Activated naive CD8-positive, alpha-beta T cell treated with anti-CD3 and anti-CD28 coated beads, Interleukin-2, amount 50 U/mL, for 24 hours (primary cell): ENCODE data around the gene TMEM72.
A peak's percentile ranks its signal among the peaks of the same experiment; 100 is the strongest.

ENCODE experiments used
- ATAC-seq: fragments of 150-1000 bp; cut with Tn5 transposase; one replicate; pipeline ENCODE4 v1.10.0; 2021
- DNase-seq: peaks from one replicate; pipeline ENCODE4 v3.0.0; 2021
- H3K27ac Mint-ChIP-seq: one replicate; pipeline ENCODE4 v1.8.0; 2021; ENCODE audit warnings: mild to moderate bottlenecking, mixed read lengths
- H3K27me3 Mint-ChIP-seq: one replicate; pipeline ENCODE4 v1.8.0; 2021; ENCODE audit warnings: mixed read lengths
- H3K36me3 Mint-ChIP-seq: one replicate; pipeline ENCODE4 v1.8.0; 2021; ENCODE audit warnings: low read depth, mixed read lengths
- H3K4me1 Mint-ChIP-seq: one replicate; pipeline ENCODE4 v1.8.0; 2021; ENCODE audit warnings: mixed read lengths
- H3K4me3 Mint-ChIP-seq: one replicate; pipeline ENCODE4 v1.8.0; 2021; ENCODE audit warnings: mild to moderate bottlenecking, moderate library complexity, mixed read lengths
- H3K9me3 Mint-ChIP-seq: one replicate; pipeline ENCODE4 v1.8.0; 2021; ENCODE audit warnings: mixed read lengths

Gene TMEM72

GRCh38 chr10:44931621-44932516, 20.7 kb downstream of the TMEM72 start:
- Mint-ChIP-seq H3K27ac (no peak overlapping the region), H3K27me3 (peaks cover 2% of the 10 kb centered on the region), H3K4me3 (no peak overlapping the region), H3K36me3 (no peaks in the 10 kb centered on the region), H3K4me1 (peaks cover 6% of the 10 kb centered on the region), H3K9me3 (no peaks in the 10 kb centered on the region)
- DNase-seq (no peak), ATAC-seq (no peak)

GRCh38 chr10:44932517-44933450, 21.6 kb downstream of the TMEM72 start:
- ATAC-seq: peak; percentile 89
- Mint-ChIP-seq H3K9me3 (no peaks in the 10 kb centered on the region), H3K4me1 (peaks cover 6% of the 10 kb centered on the region), H3K36me3 (no peaks in the 10 kb centered on the region), H3K27me3 (peaks cover 2% of the 10 kb centered on the region), H3K27ac (no peak overlapping the region), H3K4me3 (no peak overlapping the region)
- DNase-seq: peak; percentile 92

GRCh38 chr10:44933451-44934321, 22.5 kb downstream of the TMEM72 start:
- Mint-ChIP-seq H3K9me3 (no peaks in the 10 kb centered on the region), H3K4me1 (peaks cover 6% of the 10 kb centered on the region)

GRCh38 chr10:44934416-44935200, 23.5 kb downstream of the TMEM72 start:
- no peak for ATAC-seq
- no peaks in the 10 kb centered on the region for H3K9me3 Mint-ChIP-seq
- H3K27me3 Mint-ChIP-seq: peaks cover 3% of the 10 kb centered on the region
- DNase-seq: no peak
- no peak overlapping the region for H3K27ac Mint-ChIP-seq
- no peaks in the 10 kb centered on the region for H3K36me3 Mint-ChIP-seq
- peaks cover 6% of the 10 kb centered on the region for H3K4me1 Mint-ChIP-seq
- no peak overlapping the region for H3K4me3 Mint-ChIP-seq

More at GRCh38 chr10:44933451-44934321, 22.5 kb downstream of the TMEM72 start:
- DNase-seq: no peak
- Mint-ChIP-seq H3K27ac (no peak overlapping the region), H3K4me3 (no peak overlapping the region), H3K36me3 (no peaks in the 10 kb centered on the region), H3K27me3 (peaks cover 2% of the 10 kb centered on the region)
- no peak for ATAC-seq

GRCh38 chr10:44935201-44935965, 24.2 kb downstream of the TMEM72 start:
- H3K27ac Mint-ChIP-seq: no peak overlapping the region
- H3K4me3 Mint-ChIP-seq: no peak overlapping the region

GRCh38 chr10:44935966-44936295, 24.8 kb downstream of the TMEM72 start:
- Mint-ChIP-seq H3K4me1 (peaks cover 6% of the 10 kb centered on the region), H3K27me3 (peaks cover 7% of the 10 kb centered on the region), H3K36me3 (no peaks in the 10 kb centered on the region), H3K27ac (no peak overlapping the region), H3K4me3 (no peak overlapping the region), H3K9me3 (peaks cover 4% of the 10 kb centered on the region)
- ATAC-seq (no peak), DNase-seq (no peak)

More at GRCh38 chr10:44935201-44935965, 24.2 kb downstream of the TMEM72 start:
- DNase-seq: no peak
- H3K4me1 Mint-ChIP-seq: peaks cover 6% of the 10 kb centered on the region
- no peak for ATAC-seq
- no peaks in the 10 kb centered on the region for H3K36me3 Mint-ChIP-seq
- H3K9me3 Mint-ChIP-seq: peaks cover 4% of the 10 kb centered on the region
- H3K27me3 Mint-ChIP-seq: peaks cover 7% of the 10 kb centered on the region

- Mint-ChIP-seq H3K27me3 (peaks cover 9% of the 10 kb centered on the region), H3K27ac (no peak overlapping the region), H3K4me1 (peaks cover 6% of the 10 kb centered on the region), H3K4me3 (no peak overlapping the region), H3K9me3 (peaks cover 4% of the 10 kb centered on the region), H3K36me3 (no peaks in the 10 kb centered on the region)
- DNase-seq: no peak
- ATAC-seq: no peak
These were observed 25.3 kb downstream of the TMEM72 start for GRCh38 chr10:44936314-44936975.

- DNase-seq: no peak
- H3K9me3 Mint-ChIP-seq: peaks cover 4% of the 10 kb centered on the region
- H3K36me3 Mint-ChIP-seq: no peaks in the 10 kb centered on the region
- no peak for ATAC-seq
- H3K27me3 Mint-ChIP-seq: peaks cover 14% of the 10 kb centered on the region
- no peak overlapping the region for H3K4me3 Mint-ChIP-seq
- peaks cover 6% of the 10 kb centered on the region for H3K4me1 Mint-ChIP-seq
- H3K27ac Mint-ChIP-seq: no peak overlapping the region
These were observed 26.3 kb downstream of the TMEM72 start for GRCh38 chr10:44937196-44938005.

GRCh38 chr10:44938956-44939355, 27.8 kb downstream of the TMEM72 start:
- H3K27ac Mint-ChIP-seq: no peak overlapping the region
- H3K27me3 Mint-ChIP-seq: peaks cover 14% of the 10 kb centered on the region
- peaks cover 6% of the 10 kb centered on the region for H3K4me1 Mint-ChIP-seq
- H3K4me3 Mint-ChIP-seq: no peak overlapping the region
- peaks cover 5% of the 10 kb centered on the region for H3K9me3 Mint-ChIP-seq
- DNase-seq (no peak), ATAC-seq (no peak)
- no peaks in the 10 kb centered on the region for H3K36me3 Mint-ChIP-seq

GRCh38 chr10:44939691-44940401, 28.7 kb downstream of the TMEM72 start:
- no peak overlapping the region for H3K4me3 Mint-ChIP-seq
- DNase-seq: no peak
- H3K27ac Mint-ChIP-seq: no peak overlapping the region
- peaks cover 12% of the 10 kb centered on the region for H3K27me3 Mint-ChIP-seq
- ATAC-seq: no peak
- H3K9me3 Mint-ChIP-seq: peaks cover 14% of the 10 kb centered on the region
- no peaks in the 10 kb centered on the region for H3K36me3 Mint-ChIP-seq
- peaks cover 3% of the 10 kb centered on the region for H3K4me1 Mint-ChIP-seq

GRCh38 chr10:44944354-44944753, 33.2 kb downstream of the TMEM72 start:
- ATAC-seq: no peak
- Mint-ChIP-seq H3K4me3 (no peak overlapping the region), H3K27me3 (peaks cover 14% of the 10 kb centered on the region)

More at GRCh38 chr10:44944354-44944753, 33.2 kb downstream of the TMEM72 start:
- Mint-ChIP-seq H3K36me3 (peaks cover 2% of the 10 kb centered on the region), H3K9me3 (peaks cover 19% of the 10 kb centered on the region), H3K27ac (no peak overlapping the region), H3K4me1 (peaks cover 19% of the 10 kb centered on the region)
- DNase-seq: no peak
